ENCODE measurements around the gene CIBAR2. TPM values are rescaled to one million over a fixed set of nuclear protein-coding genes. Genes with fewer than 3 reads are reported as not detected.
A peak's percentile ranks its signal among the peaks of the same experiment; 100 is the strongest.

Gene CIBAR2
- total and polyA plus RNA-seq, 8 donors: 0.29 to 10.9 (median 5.9) TPM

DNA sequence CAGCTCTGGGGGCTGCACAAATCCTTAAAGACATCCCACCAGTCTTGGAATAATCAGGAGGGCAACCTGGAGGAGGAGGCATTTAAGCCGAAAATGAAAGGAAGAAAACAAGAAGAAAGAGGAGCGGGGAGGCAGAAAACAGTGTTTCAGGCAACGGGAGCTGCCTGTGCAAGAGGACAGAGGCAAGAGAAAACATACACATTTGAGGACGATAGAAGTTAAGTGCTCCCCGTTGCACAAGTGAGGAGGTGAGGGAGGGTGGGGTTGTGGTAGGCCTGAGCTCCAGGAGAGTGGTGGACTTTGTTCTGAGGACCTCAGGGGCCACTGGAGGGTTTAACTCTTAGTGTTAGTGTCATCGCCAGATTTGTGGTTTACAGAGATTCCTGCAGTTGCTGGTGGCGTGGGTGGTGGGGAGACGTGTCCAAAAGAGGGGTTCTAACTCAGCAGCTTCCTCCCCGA is 27.6 kb upstream of the CIBAR2 start:
- Histone ChIP-seq H3K4me1 (peaks cover 16 to 36% of the 10 kb centered on the region in 2 donors), H3K27me3 (peaks cover 0 to 17% of the 10 kb centered on the region in 2 donors), H3K4me3 (no peak overlapping the region), H3K27ac (no peak overlapping the region), H3K9me3 (no peaks in the 10 kb centered on the region), H3K36me3 (no peaks in the 10 kb centered on the region)
- intact Hi-C loops (cut with DNase I): no loop called here
- no peak for ATAC-seq
- peak in 1 of 4 donors; percentile 30 for DNase-seq
- no peak for TF ChIP-seq CTCF (IDR thresholded peaks at IDR 0.05)

- no peaks in the 10 kb centered on the region for H3K9me3 ChIP-seq
- H3K4me3 ChIP-seq: no peak overlapping the region
- no peaks in the 10 kb centered on the region for H3K36me3 ChIP-seq
- no peak for TF ChIP-seq CTCF (IDR thresholded peaks at IDR 0.05)
- DNase-seq (peak in 1 of 4 donors; percentile 27), ATAC-seq (no peak)
- H3K27ac ChIP-seq: no peak overlapping the region
- intact Hi-C loops (cut with DNase I): no loop called here
- H3K4me1 ChIP-seq: peaks cover 16 to 40% of the 10 kb centered on the region in 2 donors
- H3K27me3 ChIP-seq: peaks cover 0 to 17% of the 10 kb centered on the region in 2 donors
Measured at GRCh38 chr16:85138825-85139627, 26.8 kb upstream of the CIBAR2 start.

GRCh38 chr16:85138073-85138824 is 26.0 kb upstream of the CIBAR2 start:
- no peaks in the 10 kb centered on the region for H3K36me3 ChIP-seq
- no peak for ATAC-seq
- intact Hi-C loops (cut with DNase I): no loop called here
- no peak for TF ChIP-seq CTCF (IDR thresholded peaks at IDR 0.05)
- no peak for DNase-seq
- peaks cover 16 to 40% of the 10 kb centered on the region in 2 donors for H3K4me1 ChIP-seq
- peaks cover 0 to 17% of the 10 kb centered on the region in 2 donors for H3K27me3 ChIP-seq
- H3K27ac ChIP-seq: peak overlapping the region; percentile 72 to 85
- no peak overlapping the region for H3K4me3 ChIP-seq
- no peaks in the 10 kb centered on the region for H3K9me3 ChIP-seq

DNA sequence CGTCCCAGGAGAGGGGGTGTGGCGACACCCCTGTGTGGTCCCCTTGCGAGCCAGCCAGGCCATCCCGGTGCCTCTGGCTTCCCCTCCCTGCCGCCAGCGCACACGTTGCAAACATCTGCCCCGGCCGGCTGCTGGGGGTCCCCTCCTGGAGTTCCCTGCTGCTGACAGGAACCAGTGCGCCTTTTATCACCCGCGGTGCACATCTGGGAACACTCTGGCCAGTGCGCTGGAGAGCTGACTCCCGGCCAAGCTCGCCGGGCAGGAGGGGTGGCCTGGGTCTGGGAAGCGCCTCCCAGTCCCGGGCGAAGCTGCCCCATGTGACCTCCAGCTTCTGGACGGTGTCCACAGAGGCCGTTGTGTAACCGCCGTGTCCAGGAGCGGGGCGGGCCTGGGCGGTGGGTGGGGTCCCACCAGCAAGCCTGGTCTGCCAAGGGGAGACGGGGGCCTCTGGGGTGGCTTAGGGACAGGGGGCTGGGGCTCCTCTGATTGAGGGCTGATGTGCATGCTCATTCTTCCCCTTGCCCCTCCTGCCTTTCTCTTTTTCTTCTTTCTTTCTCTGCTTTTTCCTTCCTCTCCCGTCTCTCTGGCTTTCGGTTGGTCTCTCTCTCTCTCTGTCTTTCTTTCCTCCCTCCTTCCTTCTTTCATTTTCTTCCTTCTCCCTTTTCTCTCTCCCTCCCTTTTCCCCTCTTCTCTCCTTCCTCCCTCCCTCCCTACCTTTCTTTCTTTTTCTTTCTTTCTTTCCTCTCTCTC is 25.2 kb upstream of the CIBAR2 start:
- no peak for TF ChIP-seq CTCF (IDR thresholded peaks at IDR 0.05)
- Histone ChIP-seq H3K9me3 (no peaks in the 10 kb centered on the region), H3K4me1 (peaks cover 16 to 40% of the 10 kb centered on the region in 2 donors), H3K27me3 (peaks cover 0 to 17% of the 10 kb centered on the region in 2 donors), H3K4me3 (peak overlapping the region; percentile 13 to 30), H3K36me3 (no peaks in the 10 kb centered on the region), H3K27ac (peak overlapping the region; percentile 72 to 85)
- peak; percentile 90 to 97 (median 95) for DNase-seq
- ATAC-seq: peak; percentile 92
- intact Hi-C loops (cut with DNase I): no loop called here
